ENCODE results near the gene SPEN.
"Not testable (repeated sequence)": the region's sequence is repeated elsewhere in the genome, so short reads cannot be mapped to it uniquely, and the experiment has no call there.

Gene SPEN

DNA sequence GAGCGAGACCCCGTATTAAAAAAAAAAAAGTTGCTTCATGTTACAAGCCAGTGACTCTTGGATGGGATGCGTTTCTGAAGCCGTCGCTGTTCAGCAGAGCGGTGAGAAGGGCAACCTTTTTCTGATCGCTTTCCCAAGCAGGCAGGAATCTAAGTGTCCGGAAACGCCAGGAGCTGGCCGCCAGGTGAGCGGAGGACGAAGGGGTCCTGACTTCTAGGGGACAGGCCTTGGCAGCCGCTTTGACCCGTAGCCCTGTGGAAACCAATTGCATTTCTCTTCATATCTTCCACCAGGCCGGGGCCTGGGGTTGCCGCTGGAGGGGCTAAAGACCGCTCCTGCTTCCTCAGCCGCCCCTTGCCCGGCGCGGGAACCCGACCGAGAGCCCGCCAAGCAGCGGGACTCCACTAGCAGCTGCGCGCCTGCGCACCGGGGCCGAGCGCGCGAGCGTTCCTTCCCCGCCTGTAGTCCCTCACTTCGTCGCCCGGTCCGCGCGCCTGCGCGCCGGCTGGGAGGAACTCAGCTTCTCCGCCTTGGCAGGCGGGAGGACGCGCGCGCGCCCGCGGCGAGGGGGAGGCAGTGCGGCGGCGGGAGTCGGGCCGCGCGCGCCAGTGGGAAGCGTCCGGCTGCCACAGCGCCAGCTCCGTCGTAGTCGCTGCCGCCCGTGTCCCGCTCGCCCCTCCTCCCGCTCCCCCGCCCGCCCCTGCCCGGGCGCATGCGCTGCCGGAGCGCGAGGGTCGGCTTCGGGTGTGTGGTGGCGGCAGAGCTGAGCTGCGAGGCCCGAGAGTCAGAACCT lies at the start of gene SPEN:
SPEN (plus strand) TSS at position 608 of the 793 bp plus-strand sequence. CDS start 361 bp downstream, outside the sequence.
- peak; percentile 98 for DNase-seq

- no peak for DNase-seq
These were observed 48.3 kb upstream of the SPEN start for GRCh38 chr1:15799004-15799867.

DNA sequence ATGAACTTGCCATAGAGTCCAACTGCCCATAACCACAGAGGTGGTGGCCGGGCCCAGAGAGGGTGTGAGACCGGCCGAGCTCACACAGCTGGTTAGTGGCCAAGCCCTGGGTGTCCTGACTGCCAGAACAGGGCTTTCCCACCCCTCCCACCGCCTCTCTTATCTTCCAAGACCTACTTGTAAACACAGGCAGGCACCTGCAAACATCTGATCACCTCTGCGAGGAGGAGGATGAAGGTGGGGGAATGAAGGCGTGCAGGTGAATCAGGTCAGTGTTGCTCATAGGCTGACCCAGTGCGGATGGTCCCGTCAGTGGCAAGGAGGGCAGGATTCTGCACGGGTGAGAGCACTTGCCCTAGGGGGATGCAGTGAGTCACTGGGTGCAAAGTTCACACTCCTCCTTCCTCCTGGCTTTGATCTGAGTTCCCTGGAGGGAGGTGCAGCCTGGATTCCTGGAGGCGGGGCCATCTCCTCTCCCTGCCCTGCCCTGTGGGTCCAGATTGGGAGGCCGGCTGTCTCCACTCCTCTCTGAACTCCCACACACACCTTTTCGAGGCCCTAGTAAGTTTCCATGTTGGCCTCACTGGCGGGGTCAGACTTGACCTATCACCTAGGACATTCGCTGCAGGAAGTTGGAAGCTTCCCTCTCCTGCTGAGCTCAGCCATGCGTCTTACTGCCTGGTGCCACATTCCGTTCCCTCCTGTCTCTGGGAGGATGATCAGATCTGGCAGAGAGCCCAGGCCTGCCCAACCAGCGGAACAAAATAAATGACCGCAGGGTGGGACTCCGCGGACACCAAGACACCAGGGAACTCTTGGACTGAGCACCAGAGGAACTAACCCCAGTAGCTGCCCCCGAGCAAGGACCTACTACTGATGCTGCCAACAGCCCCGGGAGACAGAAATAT lies 47.3 kb upstream of the SPEN start:
- no peak for DNase-seq

GRCh38 chr1:15802234-15802965 lies 45.1 kb upstream of the SPEN start:
- no peak for DNase-seq

DNA sequence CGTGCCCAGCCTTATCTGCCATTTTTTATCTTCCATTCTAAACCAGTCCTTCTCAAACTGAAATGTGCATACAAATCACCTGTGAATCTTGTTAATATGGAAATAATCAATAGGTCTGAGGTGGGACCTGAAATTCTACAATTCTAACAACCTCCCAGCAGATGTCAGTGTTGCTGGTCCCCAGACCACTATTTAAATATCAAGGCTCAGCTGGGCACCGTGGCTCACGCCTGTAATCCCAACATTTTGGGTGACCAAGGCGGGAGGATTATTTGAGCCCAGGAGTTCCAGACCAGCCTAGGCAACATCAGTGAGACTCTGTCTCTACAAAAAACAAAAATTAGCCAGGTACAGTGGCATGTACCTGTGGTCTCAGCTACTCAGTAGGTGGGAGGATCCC lies 44.1 kb upstream of the SPEN start:
- DNase-seq = no peak

- DNase-seq = no peak
These were observed 43.4 kb upstream of the SPEN start for GRCh38 chr1:15804060-15804459.

GRCh38 chr1:15807121-15807520 lies 40.4 kb upstream of the SPEN start:
- no peak for DNase-seq

GRCh38 chr1:15807549-15807948 lies 40.0 kb upstream of the SPEN start, which contains the start of gene UQCRHL:
TSS of gene UQCRHL (minus strand) at chr1:15807649. CDS start at chr1:15807649, 0 bp downstream.
- DNase-seq = not testable (repeated sequence)

GRCh38 chr1:15808955-15809354 lies 38.6 kb upstream of the SPEN start:
- DNase-seq = no peak

GRCh38 chr1:15810073-15810472 lies 37.4 kb upstream of the SPEN start:
- no peak for DNase-seq

GRCh38 chr1:15816674-15817073 lies 30.8 kb upstream of the SPEN start:
- DNase-seq = no peak

DNA sequence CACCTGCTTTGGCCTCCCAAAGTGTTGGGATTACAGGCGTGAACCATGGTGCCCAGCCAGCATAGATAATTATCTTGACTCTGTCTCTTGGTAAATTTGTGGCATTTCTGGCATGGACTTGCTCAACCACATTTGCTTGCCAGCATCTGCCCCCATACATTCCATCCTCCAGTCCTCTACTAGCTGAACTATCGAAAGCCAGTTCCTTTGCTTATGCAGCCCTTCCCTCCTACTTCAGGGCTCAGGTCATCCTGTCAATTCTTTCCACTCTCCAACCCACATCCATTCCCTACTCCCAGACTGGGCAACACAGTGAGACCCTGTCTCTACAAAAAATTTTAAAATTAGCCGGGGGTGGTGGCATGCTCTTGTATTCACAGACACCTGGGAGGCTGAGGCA lies 27.0 kb upstream of the SPEN start:
- no peak for DNase-seq

GRCh38 chr1:15825800-15826199 lies 21.7 kb upstream of the SPEN start:
- no peak for DNase-seq

- no peak for DNase-seq
These were observed 20.5 kb upstream of the SPEN start for GRCh38 chr1:15826810-15827507.

- DNase-seq = not testable (repeated sequence)
These were observed 19.9 kb upstream of the SPEN start for GRCh38 chr1:15827567-15827966.

DNA sequence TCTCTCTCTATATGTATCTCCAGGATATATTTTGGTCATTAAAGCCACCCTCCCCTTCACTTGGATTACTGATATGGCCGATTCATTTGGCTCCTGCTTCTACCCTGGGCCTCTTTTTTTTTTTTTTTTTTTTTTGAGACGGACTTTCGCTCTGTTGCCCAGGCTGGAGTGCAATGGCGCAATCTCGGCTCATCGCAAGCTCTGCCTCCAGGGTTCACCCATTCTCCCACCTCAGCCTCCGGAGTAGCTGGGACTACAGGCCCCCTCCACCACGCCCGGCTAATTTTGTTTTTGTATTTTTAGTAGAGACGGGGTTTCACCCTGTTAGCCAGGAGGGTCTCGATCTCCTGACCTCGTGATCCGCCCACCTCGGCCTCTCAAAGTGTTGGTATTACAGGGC lies 18.6 kb upstream of the SPEN start:
- not testable (repeated sequence) for DNase-seq

DNA sequence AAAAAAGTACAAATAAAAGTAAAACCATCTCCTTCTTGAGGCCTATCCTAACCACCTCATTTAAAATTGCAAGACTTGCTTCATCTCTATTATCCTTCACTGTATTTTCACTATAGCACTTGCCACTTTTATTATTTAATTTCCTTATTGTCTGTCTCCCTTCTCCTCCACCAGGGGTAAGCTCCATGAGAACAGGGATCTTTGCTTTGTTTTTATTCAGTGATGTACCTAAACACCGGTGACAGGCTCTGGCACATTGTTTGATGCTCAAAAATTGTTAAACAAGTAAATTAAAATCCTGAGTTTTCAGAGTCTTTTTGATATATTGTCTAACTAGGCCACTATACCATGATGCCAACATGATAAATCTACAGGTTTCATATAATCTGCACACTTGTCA lies 17.2 kb upstream of the SPEN start:
- DNase-seq = no peak

DNA sequence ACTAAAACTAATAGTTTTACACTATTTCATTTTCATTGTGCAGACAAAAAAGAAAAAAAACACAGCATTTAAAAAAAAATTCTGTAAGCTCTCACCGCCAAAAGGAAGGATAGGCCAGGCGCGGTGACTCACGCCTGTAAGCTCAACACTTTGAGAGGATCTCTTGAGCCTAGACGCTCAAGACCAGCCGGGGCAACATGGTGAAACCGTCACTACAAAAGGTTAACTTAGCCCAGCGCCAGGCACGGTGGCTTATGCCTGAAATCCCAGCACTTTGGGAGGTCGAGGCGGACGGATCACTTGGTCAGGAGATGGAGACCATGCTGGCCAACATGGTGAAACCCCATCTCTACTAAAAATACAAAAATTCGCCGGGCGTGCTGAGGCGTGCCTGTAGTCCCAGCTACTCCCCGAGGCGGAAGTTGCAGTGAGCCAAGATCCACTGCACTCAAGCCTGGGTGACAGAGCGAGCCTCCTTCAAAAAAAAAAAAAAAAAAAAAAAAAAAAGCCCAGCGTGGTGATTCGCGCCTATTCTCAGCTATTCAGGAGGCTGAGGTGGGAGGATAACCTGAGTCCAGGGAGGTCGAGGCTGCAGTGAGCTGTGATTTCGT lies 14.3 kb upstream of the SPEN start:
- DNase-seq = peak; percentile 10

- no peak for DNase-seq
These were observed 13.6 kb upstream of the SPEN start for GRCh38 chr1:15833842-15834405.

- peak; percentile 83 for DNase-seq
These were observed 12.9 kb upstream of the SPEN start for GRCh38 chr1:15834406-15835204.

All from activated gamma-delta T cell treated with Interleukin-2 at 50 U/mL for 16 hours (primary cell).